ENCODE data around the gene DYSF. TPM values are rescaled to one million over a fixed set of nuclear protein-coding genes. Genes with fewer than 3 reads are reported as not detected.

DYSF gene
- total and polyA plus RNA-seq, 8 donors = 17.8 to 71.4 (median 21.6) TPM

GRCh38 chr2:71722286-71722685 is 268.9 kb downstream of the DYSF start:
- Histone ChIP-seq H3K4me1 (peaks cover 3 to 7% of the 10 kb centered on the region in 2 donors), H3K4me3 (no peak overlapping the region), H3K9me3 (peaks cover 0 to 13% of the 10 kb centered on the region in 2 donors), H3K36me3 (no peaks in the 10 kb centered on the region), H3K27ac (no peak overlapping the region), H3K27me3 (no peaks in the 10 kb centered on the region)
- DNase-seq (no peak), ATAC-seq (no peak)
- intact Hi-C loops (cut with DNase I) = no loop called here
- TF ChIP-seq CTCF (IDR thresholded peaks at IDR 0.05) = no peak

- no peak for TF ChIP-seq CTCF (IDR thresholded peaks at IDR 0.05)
- H3K27me3 ChIP-seq = no peaks in the 10 kb centered on the region
Measured at GRCh38 chr2:71724793-71725192, 271.4 kb downstream of the DYSF start.

GRCh38 chr2:71725836-71726235 is 272.5 kb downstream of the DYSF start:
- H3K36me3 ChIP-seq = no peaks in the 10 kb centered on the region
- no peak for ATAC-seq
- no peak overlapping the region for H3K27ac ChIP-seq
- no peak overlapping the region for H3K4me3 ChIP-seq
- DNase-seq = no peak
- no peaks in the 10 kb centered on the region for H3K27me3 ChIP-seq
- no peaks in the 10 kb centered on the region for H3K4me1 ChIP-seq
- intact Hi-C loops (cut with DNase I) = no loop called here
- H3K9me3 ChIP-seq = peaks cover 0 to 13% of the 10 kb centered on the region in 2 donors
- TF ChIP-seq CTCF (IDR thresholded peaks at IDR 0.05) = no peak

More at GRCh38 chr2:71724793-71725192, 271.4 kb downstream of the DYSF start:
- ATAC-seq (no peak), DNase-seq (no peak)
- Histone ChIP-seq H3K4me3 (no peak overlapping the region), H3K36me3 (no peaks in the 10 kb centered on the region), H3K9me3 (peaks cover 0 to 13% of the 10 kb centered on the region in 2 donors), H3K27ac (no peak overlapping the region), H3K4me1 (no peaks in the 10 kb centered on the region)
- intact Hi-C loops (cut with DNase I) = no loop called here

- Histone ChIP-seq H3K27ac (no peak overlapping the region), H3K36me3 (no peaks in the 10 kb centered on the region), H3K9me3 (peaks cover 0 to 13% of the 10 kb centered on the region in 2 donors), H3K4me3 (no peak overlapping the region), H3K4me1 (no peaks in the 10 kb centered on the region), H3K27me3 (no peaks in the 10 kb centered on the region)
- TF ChIP-seq CTCF (IDR thresholded peaks at IDR 0.05) = no peak
- DNase-seq = no peak
- intact Hi-C loops (cut with DNase I) = no loop called here
- ATAC-seq = no peak
Measured at GRCh38 chr2:71727562-71727961, 274.2 kb downstream of the DYSF start.

- no peak for TF ChIP-seq CTCF (IDR thresholded peaks at IDR 0.05)
- Histone ChIP-seq H3K36me3 (no peaks in the 10 kb centered on the region), H3K27me3 (no peaks in the 10 kb centered on the region), H3K27ac (no peak overlapping the region), H3K4me1 (no peaks in the 10 kb centered on the region), H3K4me3 (no peak overlapping the region), H3K9me3 (peaks cover 0 to 13% of the 10 kb centered on the region in 2 donors)
- ATAC-seq (no peak), DNase-seq (no peak)
- intact Hi-C loops (cut with DNase I) = no loop called here
Measured at GRCh38 chr2:71728036-71728435, 274.7 kb downstream of the DYSF start.

Measured in left lung (tissue), 10 donors.